HepG2 (cell line): ENCODE results near the gene NADK2. TPM values are rescaled to one million over a fixed set of nuclear protein-coding genes. Genes with fewer than 3 reads are reported as not detected.

ENCODE experiments used
- ARID5B ChIP-seq: IDR thresholded peaks from 2 replicates; pipeline ENCODE4 v1.4.0; 2020; ENCODE audit warnings: mild to moderate bottlenecking, missing genetic modification reagents
- BCLAF1 ChIP-seq: fragments of 450-650 bp; IDR thresholded peaks from 2 replicates; pipeline ENCODE4 v1.6.1; 2017; ENCODE audit warnings: mild to moderate bottlenecking
- CTCF ChIP-seq: sonication (generic); formaldehyde crosslinking; IDR thresholded peaks from 2 replicates; pipeline ENCODE4 v1.5.0; 2020; ENCODE audit warnings: mild to moderate bottlenecking, missing genetic modification reagents, moderate library complexity
- ETV6 ChIP-seq: sonication (generic); formaldehyde crosslinking; conservative IDR thresholded peaks from 2 replicates; pipeline ENCODE4 v1.4.0; 2020; ENCODE audit warnings: missing genetic modification reagents
- IKZF1 ChIP-seq: fragments of 450-650 bp; IDR thresholded peaks from 2 replicates; pipeline ENCODE4 v1.7.1; 2016
- KMT2A ChIP-seq: sonication (generic); formaldehyde crosslinking; IDR thresholded peaks from 2 replicates; pipeline ENCODE4 v1.4.0; 2020; ENCODE audit warnings: missing genetic modification reagents
- KMT2B ChIP-seq: IDR thresholded peaks from 2 replicates; pipeline ENCODE4 v1.6.1; 2016; ENCODE audit warnings: missing genetic modification reagents, missing compliant biosample characterization
- MAFF ChIP-seq: IDR thresholded peaks from 2 replicates; pipeline ENCODE4 v1.6.1; 2011; ENCODE audit warnings: low read depth, low read length, improper control_type of control experiment
- NPAS2 ChIP-seq: sonication (generic); formaldehyde crosslinking; IDR thresholded peaks from 2 replicates; pipeline ENCODE4 v1.8.0; 2022; ENCODE audit warnings: mild to moderate bottlenecking, missing genetic modification reagents, borderline replicate concordance
- TCF7 ChIP-seq: sonication (generic); IDR thresholded peaks from 2 replicates; pipeline ENCODE4 v1.6.1; 2016; ENCODE audit warnings: antibody characterized with exemption, low read depth
- ZFP90 ChIP-seq: sonication (generic); formaldehyde crosslinking; IDR thresholded peaks from 2 replicates; pipeline ENCODE4 v1.8.0; 2022; ENCODE audit warnings: missing genetic modification reagents, mild to moderate bottlenecking, inconsistent platforms, borderline replicate concordance
- ZHX2 ChIP-seq, 2 experiments: sonication (generic) in 1 of 2; formaldehyde crosslinking in 1 of 2; IDR thresholded peaks; 2 replicates each; pipeline versions ENCODE4 v1.6.1 to v1.9.0; 2014 to 2022; ENCODE audit warnings: antibody characterized with exemption in 1 of 2, borderline replicate concordance in 1 of 2, inconsistent platforms in 1 of 2, low read depth in 1 of 2, missing genetic modification reagents in 1 of 2
- ZMYM4 ChIP-seq: sonication (generic); formaldehyde crosslinking; IDR thresholded peaks from 2 replicates; pipeline ENCODE4 v1.8.1; 2023; ENCODE audit warnings: mild to moderate bottlenecking, missing genetic modification reagents
- ZNF589 ChIP-seq: sonication (generic); formaldehyde crosslinking; conservative IDR thresholded peaks from 2 replicates; pipeline ENCODE4 v1.8.0; 2022; ENCODE audit warnings: mild to moderate bottlenecking, moderate library complexity, missing genetic modification reagents
- polyA plus RNA-seq, 8 experiments: library from polyadenylated mRNA; depleted of rRNA in 3 of 8; stranded (reverse) in 7 of 8; unstranded in 1 of 8; fragments of >200 nt; fragmentation: Illumina TruSeq in 4 of 8; extraction: Trizol in 4 of 8; gene quantifications; 2 replicates each; pipeline versions ENCODE4 v1.2.1 to v1.2.3, GENCODE V29; 2011 to 2016; ENCODE audit warnings: low read depth in 4 of 8, missing spikeins in 1 of 8, mixed read lengths in 1 of 8; ENCODE audit not compliant: insufficient read depth in 1 of 8
- total RNA-seq, 5 experiments: library from RNA; depleted of rRNA; stranded (reverse); fragments of >200 nt; fragmentation: Illumina TruSeq; extraction: Trizol; gene quantifications; 2 replicates each; pipeline ENCODE4 v1.2.3, GENCODE V29; 2016; ENCODE audit warnings: low read depth in 1 of 5

Gene NADK2
- total and polyA plus RNA-seq, 2 of the 13 experiments (the other 11 are each of a cell fraction or from before 2014, with no cell fraction given) = 13.9 to 71.4 TPM

GRCh38 chr5:36150676-36151433 is 90.9 kb downstream of the NADK2 start (continued):
- TF ChIP-seq ZHX2 (IDR thresholded peaks at IDR 0.05; ENCODE audit: low read depth) (no peak), ZHX2 (CRISPR knock-in tag; IDR thresholded peaks at IDR 0.05; ENCODE audit: borderline replicate concordance) (no peak), CTCF (no peak), IKZF1 (no peak), TCF7 (no peak), NPAS2 (CRISPR knock-in tag) (no peak), ZMYM4 (CRISPR knock-in tag) (peak; percentile 52), MAFF (no peak), ETV6 (CRISPR knock-in tag) (no peak), ZFP90 (CRISPR knock-in tag) (0 out of 2 replicates have a peak, but pooled peaks have one; percentile 10), KMT2B (CRISPR knock-in tag) (no peak; the same call in 1 of the 2 replicates), BCLAF1 (no peak), ARID5B (CRISPR knock-in tag) (0 out of 2 replicates have a peak, but pooled peaks have one; percentile 19), KMT2A (CRISPR knock-in tag) (peak; percentile 15; the same call in 1 of the 2 replicates), ZNF589 (no peak)
